Parathyroid adenoma (tissue), 2 donors: Measurements from ENCODE around the gene NPR2.

Source experiments
- H2AFZ ChIP-seq: fragments of 300-600 bp; sonication (generic); one replicate; pipeline ENCODE4 v1.7.0; 2017; ENCODE audit warnings: antibody characterized with exemption, mild to moderate bottlenecking
- H3K27ac ChIP-seq: fragments of 300-600 bp; sonication (generic); one replicate; pipeline ENCODE4 v1.7.0; 2017
- H3K27me3 ChIP-seq: fragments of 300-600 bp; sonication (generic); one replicate; pipeline ENCODE4 v1.7.0; 2017; ENCODE audit warnings: low read length; ENCODE audit not compliant: control insufficient read depth, insufficient read depth
- H3K36me3 ChIP-seq: fragments of 300-600 bp; sonication (generic); one replicate; pipeline ENCODE4 v1.7.0; 2017; ENCODE audit warnings: low read length; ENCODE audit not compliant: control insufficient read depth, insufficient read depth
- H3K4me1 ChIP-seq: fragments of 300-600 bp; sonication (generic); one replicate; pipeline ENCODE4 v1.7.0; 2017; ENCODE audit warnings: control low read depth
- H3K4me2 ChIP-seq: fragments of 300-600 bp; sonication (generic); one replicate; pipeline ENCODE4 v1.7.0; 2017; ENCODE audit warnings: low read length
- H3K4me3 ChIP-seq: fragments of 300-600 bp; sonication (generic); one replicate; pipeline ENCODE4 v1.7.0; 2017; ENCODE audit warnings: low read depth, low read length
- H3K79me2 ChIP-seq: fragments of 300-600 bp; sonication (generic); one replicate; pipeline ENCODE4 v1.7.0; 2017; ENCODE audit warnings: control low read depth
- H3K9ac ChIP-seq: fragments of 300-600 bp; sonication (generic); one replicate; pipeline ENCODE4 v1.7.0; 2017; ENCODE audit warnings: mild to moderate bottlenecking
- H3K9me3 ChIP-seq: fragments of 300-600 bp; sonication (generic); one replicate; pipeline ENCODE4 v1.7.0; 2017; ENCODE audit warnings: low read length; ENCODE audit not compliant: control insufficient read depth
- TF ChIP-seq, protein P1 (sequence below): fragments of 300-600 bp; sonication (generic); IDR thresholded peaks from one replicate; pipeline ENCODE4 v1.7.0; 2017; ENCODE audit warnings: antibody characterized with exemption, mild to moderate bottlenecking
- donor health status: primary hyperparathyroidism.

Gene NPR2

DNA sequence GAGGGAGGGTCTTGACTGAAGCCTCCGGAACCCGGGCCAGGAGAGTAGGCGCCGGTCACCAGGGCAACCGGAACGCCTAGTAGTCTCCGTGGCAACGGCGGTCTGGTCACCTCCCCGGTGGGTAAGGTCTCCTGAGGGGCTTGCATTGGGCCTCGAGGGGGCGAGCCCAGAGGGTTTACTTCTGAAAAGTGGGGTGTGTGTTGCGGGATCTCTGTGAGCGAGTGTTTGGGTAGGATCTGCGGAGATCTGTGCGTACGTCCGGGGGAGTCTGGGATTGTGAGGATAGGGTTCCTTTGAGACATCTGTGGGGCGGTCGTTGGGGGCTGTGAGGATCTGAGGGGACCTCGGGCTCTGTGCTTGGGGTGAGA, 37.3 kb downstream of the NPR2 start, which contains the start of gene FAM221B:
Gene FAM221B (minus strand): TSS at position 17 of the 368 bp plus-strand sequence. CDS start 2,571 bp downstream, outside the sequence.
- H3K4me2 ChIP-seq = peak within 1 kb of the TSS; percentile 100
- H3K36me3 ChIP-seq = no peaks in the 10 kb centered on the region
- H2AFZ ChIP-seq = peak within 1 kb of the TSS; percentile 83
- H3K79me2 ChIP-seq = peaks cover 3% of the 10 kb centered on the region
- no peaks in the 10 kb centered on the region for H3K27me3 ChIP-seq
- peak within 1 kb of the TSS; percentile 77 for H3K4me3 ChIP-seq
- TF ChIP-seq, protein P1, sequence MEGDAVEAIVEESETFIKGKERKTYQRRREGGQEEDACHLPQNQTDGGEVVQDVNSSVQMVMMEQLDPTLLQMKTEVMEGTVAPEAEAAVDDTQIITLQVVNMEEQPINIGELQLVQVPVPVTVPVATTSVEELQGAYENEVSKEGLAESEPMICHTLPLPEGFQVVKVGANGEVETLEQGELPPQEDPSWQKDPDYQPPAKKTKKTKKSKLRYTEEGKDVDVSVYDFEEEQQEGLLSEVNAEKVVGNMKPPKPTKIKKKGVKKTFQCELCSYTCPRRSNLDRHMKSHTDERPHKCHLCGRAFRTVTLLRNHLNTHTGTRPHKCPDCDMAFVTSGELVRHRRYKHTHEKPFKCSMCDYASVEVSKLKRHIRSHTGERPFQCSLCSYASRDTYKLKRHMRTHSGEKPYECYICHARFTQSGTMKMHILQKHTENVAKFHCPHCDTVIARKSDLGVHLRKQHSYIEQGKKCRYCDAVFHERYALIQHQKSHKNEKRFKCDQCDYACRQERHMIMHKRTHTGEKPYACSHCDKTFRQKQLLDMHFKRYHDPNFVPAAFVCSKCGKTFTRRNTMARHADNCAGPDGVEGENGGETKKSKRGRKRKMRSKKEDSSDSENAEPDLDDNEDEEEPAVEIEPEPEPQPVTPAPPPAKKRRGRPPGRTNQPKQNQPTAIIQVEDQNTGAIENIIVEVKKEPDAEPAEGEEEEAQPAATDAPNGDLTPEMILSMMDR = no peak
- peak within 1 kb of the TSS; percentile 64 for H3K27ac ChIP-seq
- no peaks in the 10 kb centered on the region for H3K9me3 ChIP-seq
- peaks cover 8% of the 10 kb centered on the region for H3K4me1 ChIP-seq
- peak within 1 kb of the TSS; percentile 67 for H3K9ac ChIP-seq

DNA sequence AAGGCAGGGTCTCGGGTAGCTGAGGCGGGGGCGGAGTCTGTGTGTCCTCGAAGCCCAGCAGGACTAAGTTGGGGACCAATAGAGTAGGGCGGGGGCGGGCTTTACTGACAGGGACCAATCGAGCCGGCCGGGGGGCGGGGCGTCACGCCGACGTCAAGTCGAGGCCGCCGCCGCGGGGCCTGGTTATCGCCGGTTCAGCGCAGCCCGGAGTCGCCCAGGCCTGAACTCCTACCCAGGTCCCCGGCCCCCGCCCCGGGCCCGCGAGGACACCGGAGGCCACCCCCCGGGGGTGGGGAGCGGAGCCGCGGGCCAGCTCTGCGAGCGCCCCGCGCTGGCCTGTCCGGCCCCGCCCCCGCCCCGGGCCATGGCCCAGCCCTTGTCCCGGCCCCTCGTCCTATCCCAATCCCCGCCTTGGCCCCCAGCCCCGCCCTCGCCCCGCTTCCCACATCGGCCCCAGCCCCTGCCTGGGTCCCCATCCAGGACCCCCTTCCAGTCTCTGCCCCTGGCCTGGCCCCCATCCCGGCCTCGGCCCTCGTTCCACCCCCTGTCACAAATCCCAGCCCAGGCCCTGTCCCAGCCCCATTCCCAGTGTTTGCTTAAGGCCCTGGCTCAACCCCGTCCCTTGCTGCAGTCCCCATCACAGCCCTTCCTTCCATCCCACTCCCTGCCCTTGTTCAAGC, 37.8 kb downstream of the NPR2 start, which contains the start of gene TMEM8B:
Gene TMEM8B (plus strand): TSS at position 145 of the 680 bp plus-strand sequence. CDS start 220 bp downstream, at position 365.
- H3K4me2 ChIP-seq = peak within 1 kb of the TSS; percentile 100
- H3K79me2 ChIP-seq = peaks cover 3% of the 10 kb centered on the region
- peak within 1 kb of the TSS; percentile 64 for H3K27ac ChIP-seq
- no peaks in the 10 kb centered on the region for H3K9me3 ChIP-seq
- no peaks in the 10 kb centered on the region for H3K36me3 ChIP-seq
- no peaks in the 10 kb centered on the region for H3K27me3 ChIP-seq
- peaks cover 8% of the 10 kb centered on the region for H3K4me1 ChIP-seq
- H3K4me3 ChIP-seq = peak within 1 kb of the TSS; percentile 77
- TF ChIP-seq, protein P1 = no peak
- H2AFZ ChIP-seq = peak within 1 kb of the TSS; percentile 83
- peak within 1 kb of the TSS; percentile 67 for H3K9ac ChIP-seq

DNA sequence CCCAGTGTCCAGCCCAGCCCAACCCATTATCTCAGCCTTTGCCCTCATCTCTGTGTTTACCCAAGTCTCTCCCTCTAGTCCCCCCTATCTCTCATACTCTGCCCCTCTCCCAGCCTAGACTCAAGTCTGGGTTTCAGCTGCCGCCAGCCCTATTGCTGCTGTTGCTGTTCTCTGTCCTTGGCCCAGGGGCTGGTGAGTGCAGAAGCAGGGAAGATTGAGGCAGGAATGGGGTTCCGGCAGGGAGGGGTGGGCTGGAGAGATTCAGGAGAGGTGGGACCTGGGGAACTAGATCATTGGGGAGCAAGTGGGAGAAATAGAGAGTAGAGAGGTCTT, 38.3 kb downstream of the NPR2 start:
- peak overlapping the region; percentile 83 for H2AFZ ChIP-seq
- H3K4me2 ChIP-seq = peak overlapping the region; percentile 100
- H3K4me1 ChIP-seq = peaks cover 8% of the 10 kb centered on the region
- no peaks in the 10 kb centered on the region for H3K27me3 ChIP-seq
- H3K36me3 ChIP-seq = no peaks in the 10 kb centered on the region
- H3K79me2 ChIP-seq = peaks cover 3% of the 10 kb centered on the region
- TF ChIP-seq, protein P1 = no peak
- H3K9ac ChIP-seq = peak overlapping the region; percentile 67
- H3K27ac ChIP-seq = peak overlapping the region; percentile 64
- H3K9me3 ChIP-seq = no peaks in the 10 kb centered on the region
- H3K4me3 ChIP-seq = peak overlapping the region; percentile 77

DNA sequence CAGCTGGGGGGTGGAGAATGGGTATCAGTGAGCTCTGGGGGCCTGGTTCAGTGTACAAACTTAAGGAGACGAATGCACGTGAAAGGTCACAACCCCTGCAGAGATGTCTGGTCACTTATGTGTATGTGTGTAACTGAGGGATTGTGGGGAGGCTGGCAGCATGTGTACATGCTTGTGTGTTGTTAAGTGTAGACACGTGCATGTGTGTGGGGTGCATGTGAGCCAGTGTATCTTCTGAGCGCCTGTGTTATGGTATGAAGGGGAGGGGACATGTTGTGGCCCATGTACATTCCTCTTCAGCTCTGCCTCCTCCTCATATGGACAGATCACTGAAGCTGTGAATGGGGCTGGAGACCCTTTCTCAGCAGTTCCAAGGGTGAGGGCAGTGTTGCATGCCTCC, 39.6 kb downstream of the NPR2 start:
- Histone ChIP-seq H3K4me3 (no peak overlapping the region), H3K27ac (no peak overlapping the region)

More for the DNA sequence above, 39.6 kb downstream of the NPR2 start:
- no peak overlapping the region for H3K4me2 ChIP-seq
- H3K79me2 ChIP-seq = peaks cover 3% of the 10 kb centered on the region
- H3K36me3 ChIP-seq = no peaks in the 10 kb centered on the region
- TF ChIP-seq, protein P1 = no peak
- no peaks in the 10 kb centered on the region for H3K27me3 ChIP-seq
- H3K4me1 ChIP-seq = peaks cover 8% of the 10 kb centered on the region
- H3K9ac ChIP-seq = no peak overlapping the region
- H2AFZ ChIP-seq = no peak overlapping the region
- no peaks in the 10 kb centered on the region for H3K9me3 ChIP-seq
